ENCODE data around the gene ALDOA. TPM values are rescaled to one million over a fixed set of nuclear protein-coding genes. Genes with fewer than 3 reads are reported as not detected.
"Not testable (repeated sequence)": the region's sequence is repeated elsewhere in the genome, so short reads cannot be mapped to it uniquely, and the experiment has no call there.

ALDOA gene
- 631 and 806 TPM in 2 replicates for polyA plus RNA-seq (2011; rRNA removed)
- polyA minus RNA-seq (2011; rRNA and poly(A)+ RNA removed), result 968 and 1,220 TPM in 2 replicates

DNA sequence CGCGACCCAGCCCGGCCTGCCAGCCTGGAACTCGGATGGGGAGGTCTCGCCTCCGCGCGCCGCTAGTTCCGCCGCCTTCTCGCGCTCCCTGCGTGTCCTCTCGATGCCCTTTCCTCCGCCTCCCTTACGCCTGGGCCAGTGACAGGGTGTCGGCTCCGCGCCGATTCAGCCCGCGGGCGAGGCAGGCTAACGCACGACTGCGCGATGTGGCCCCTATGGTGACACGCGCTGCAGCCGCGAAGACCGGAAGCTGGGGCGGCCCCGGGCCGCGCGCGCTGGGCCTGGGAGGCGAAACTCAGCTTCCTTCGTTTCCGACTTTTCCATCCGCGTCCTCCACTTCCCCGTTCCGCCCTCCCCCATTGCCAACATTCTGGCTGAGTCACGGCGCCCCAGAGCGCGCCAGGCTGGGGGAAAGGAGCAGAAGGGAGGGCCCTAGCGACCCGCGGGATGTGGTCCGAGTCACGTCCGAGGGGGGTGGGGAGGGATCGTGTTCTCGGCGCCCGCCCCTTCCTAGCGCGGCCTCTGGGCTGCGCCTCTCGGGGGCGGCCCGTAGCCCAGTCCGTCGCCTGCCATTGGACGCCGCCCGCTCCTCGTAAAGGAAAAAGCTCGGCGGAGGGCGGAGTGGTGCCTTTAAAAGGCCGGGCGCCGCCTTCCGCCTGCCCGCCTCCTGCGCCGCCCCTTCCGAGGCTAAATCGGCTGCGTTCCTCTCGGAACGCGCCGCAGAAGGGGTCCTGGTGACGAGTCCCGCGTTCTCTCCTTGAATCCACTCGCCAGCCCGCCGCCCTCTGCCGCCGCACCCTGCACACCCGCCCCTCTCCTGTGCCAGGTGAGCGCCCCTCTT is at the start of gene ALDOA:
ALDOA (plus strand) TSS at position 659 of the 841 bp plus-strand sequence. CDS start 1,138 bp downstream, outside the sequence.
- Histone ChIP-seq H3K9me3 (ENCODE audit: control insufficient read depth, insufficient read depth, low read length) (peaks cover 6% of the 10 kb centered on the region; the same call in 1 of the 2 replicates), H3K27ac (ENCODE audit: low read depth, low read length) (peak within 1 kb of the TSS; percentile 98), H3K27me3 (ENCODE audit: control insufficient read depth, insufficient read depth, low read length) (no peaks in the 10 kb centered on the region), H3K4me3 (ENCODE audit: low read depth, low read length) (peak within 1 kb of the TSS; percentile 97)
- CTCF ChIA-PET, result interaction anchor here (0.9 kb wide), 1 partner anchor 10 kb away, joined by 3 read pairs; no protein-coding TSS in a partner anchor
- DNase-seq (ENCODE audit: low read depth, low spot score), result peak; percentile 98
- TF ChIP-seq CTCF (IDR thresholded peaks at IDR 0.05; ENCODE audit: low read depth, low read length), result no peak
- POLR2A ChIA-PET, result interaction anchor here (0.5 to 2.6 kb wide), 27 partner anchors 9 to 618 kb away, joined by 3 to 26 read pairs (median 4); partner anchors contain the start of genes CORO1A, KCTD13, MAPK3 and PAGR1

GRCh38 chr16:30016555-30017276 is 48.8 kb upstream of the ALDOA start:
- DNase-seq (ENCODE audit: low read depth, low spot score), result no peak
- no peak for TF ChIP-seq CTCF (IDR thresholded peaks at IDR 0.05; ENCODE audit: low read depth, low read length)
- Histone ChIP-seq H3K27me3 (ENCODE audit: control insufficient read depth, insufficient read depth, low read length) (peaks cover 8% of the 10 kb centered on the region), H3K27ac (ENCODE audit: low read depth, low read length) (no peak overlapping the region), H3K4me3 (ENCODE audit: low read depth, low read length) (no peak overlapping the region), H3K9me3 (ENCODE audit: control insufficient read depth, insufficient read depth, low read length) (no peaks in the 10 kb centered on the region; the same call in 1 of the 2 replicates)
- POLR2A ChIA-PET, result interaction anchor here (0.7 kb wide), 1 partner anchor 62 kb away, joined by 3 read pairs; no protein-coding TSS in a partner anchor
- CTCF ChIA-PET, result no interaction called here

- H3K27me3 ChIP-seq (ENCODE audit: control insufficient read depth, insufficient read depth, low read length), result peaks cover 3% of the 10 kb centered on the region
- POLR2A ChIA-PET, result interaction anchor here (0.7 kb wide), 1 partner anchor 61 kb away, joined by 3 read pairs; no protein-coding TSS in a partner anchor
- TF ChIP-seq CTCF (IDR thresholded peaks at IDR 0.05; ENCODE audit: low read depth, low read length), result no peak
- CTCF ChIA-PET, result interaction anchor here (0.6 kb wide), 1 partner anchor 169 kb away, joined by 3 read pairs; no protein-coding TSS in a partner anchor
- H3K27ac ChIP-seq (ENCODE audit: low read depth, low read length), result no peak overlapping the region
- no peak for DNase-seq (ENCODE audit: low read depth, low spot score)
- H3K4me3 ChIP-seq (ENCODE audit: low read depth, low read length), result no peak overlapping the region
- H3K9me3 ChIP-seq (ENCODE audit: control insufficient read depth, insufficient read depth, low read length), result no peaks in the 10 kb centered on the region
Measured at GRCh38 chr16:30017277-30017656, 48.3 kb upstream of the ALDOA start.

DNA sequence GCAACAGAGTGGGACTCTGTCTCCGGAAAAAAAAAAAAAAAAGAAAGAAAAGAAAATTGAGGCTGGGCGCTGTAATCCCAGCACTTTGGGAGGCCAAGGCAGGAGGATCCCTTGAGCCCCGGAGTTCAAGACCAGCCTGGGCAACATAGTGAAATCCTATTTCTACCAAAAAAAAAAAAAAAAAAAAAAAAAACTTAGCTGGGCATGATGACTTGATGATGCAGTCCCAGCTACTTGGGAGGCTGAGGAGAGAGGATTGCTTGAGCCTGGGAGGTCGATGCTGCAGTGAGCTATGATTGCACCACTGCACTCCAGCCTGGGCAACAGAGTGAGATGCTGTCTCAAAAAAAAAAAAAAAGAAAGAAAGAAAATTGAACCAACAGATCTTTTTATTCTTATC is 47.6 kb upstream of the ALDOA start:
- POLR2A ChIA-PET; H3K27ac ChIP-seq (ENCODE audit: low read depth, low read length); DNase-seq (ENCODE audit: low read depth, low spot score); H3K9me3 ChIP-seq (ENCODE audit: control insufficient read depth, insufficient read depth, low read length); H3K27me3 ChIP-seq (ENCODE audit: control insufficient read depth, insufficient read depth, low read length); H3K4me3 ChIP-seq (ENCODE audit: low read depth, low read length): not testable (repeated sequence)
- CTCF ChIA-PET, result interaction anchor here (0.6 to 2.0 kb wide), 2 partner anchors 14 to 170 kb away, joined by 3 to 9 read pairs; partner anchors contain the start of gene TLCD3B

- no peaks in the 10 kb centered on the region for H3K9me3 ChIP-seq (ENCODE audit: control insufficient read depth, insufficient read depth, low read length)
- ChIA-PET POLR2A (no interaction called here), CTCF (interaction anchor here (0.9 to 2.0 kb wide), 2 partner anchors 13 to 170 kb away, joined by 3 to 9 read pairs; partner anchors contain the start of gene TLCD3B)
- H3K27ac ChIP-seq (ENCODE audit: low read depth, low read length), result no peak overlapping the region
- H3K4me3 ChIP-seq (ENCODE audit: low read depth, low read length), result no peak overlapping the region
- peaks cover 12% of the 10 kb centered on the region for H3K27me3 ChIP-seq (ENCODE audit: control insufficient read depth, insufficient read depth, low read length)
- TF ChIP-seq CTCF (IDR thresholded peaks at IDR 0.05; ENCODE audit: low read depth, low read length), result no peak
- no peak for DNase-seq (ENCODE audit: low read depth, low spot score)
Measured at GRCh38 chr16:30018731-30019158, 46.8 kb upstream of the ALDOA start.

All from AG04450 (cell line).